Hippocampal formation (tissue), 2 donors: ENCODE results near the gene SPARC.

Experiments used
- DNase-seq, 2 donors: peaks; one replicate each; lab custom pipeline; 2025; lab: John Stamatoyannopoulos, UW

Gene SPARC

GRCh38 chr5:151659001-151659754 lies 27.5 kb downstream of the SPARC start:
- peak; percentile 54 to 83 for DNase-seq

GRCh38 chr5:151657114-151657513 lies 29.6 kb downstream of the SPARC start:
- DNase-seq: no peak

GRCh38 chr5:151656311-151656710 lies 30.4 kb downstream of the SPARC start:
- no peak for DNase-seq

GRCh38 chr5:151651997-151652645 lies 34.6 kb downstream of the SPARC start:
- DNase-seq: peak; percentile 53 to 75

GRCh38 chr5:151648988-151649387 lies 37.7 kb downstream of the SPARC start:
- DNase-seq: no peak

GRCh38 chr5:151648089-151648488 lies 38.6 kb downstream of the SPARC start:
- no peak for DNase-seq

GRCh38 chr5:151647320-151647861 lies 39.3 kb downstream of the SPARC start:
- DNase-seq: no peak

- no peak for DNase-seq
Measured at GRCh38 chr5:151646334-151646733, 40.4 kb downstream of the SPARC start.

- no peak for DNase-seq
Measured at GRCh38 chr5:151643388-151643787, 43.3 kb downstream of the SPARC start.

- no peak for DNase-seq
Measured at GRCh38 chr5:151642472-151643140, 44.1 kb downstream of the SPARC start.

GRCh38 chr5:151638619-151639018 lies 48.1 kb downstream of the SPARC start:
- DNase-seq: no peak

GRCh38 chr5:151637676-151638075 lies 49.0 kb downstream of the SPARC start:
- no peak for DNase-seq

GRCh38 chr5:151633892-151634291 lies 52.8 kb downstream of the SPARC start:
- DNase-seq: no peak

GRCh38 chr5:151632941-151633340 lies 53.8 kb downstream of the SPARC start:
- no peak for DNase-seq

- DNase-seq: no peak
Measured at GRCh38 chr5:151632524-151632923, 54.2 kb downstream of the SPARC start.

- DNase-seq: no peak
Measured at GRCh38 chr5:151631941-151632340, 54.8 kb downstream of the SPARC start.

GRCh38 chr5:151630088-151630487 lies 56.6 kb downstream of the SPARC start:
- DNase-seq: no peak

GRCh38 chr5:151628112-151628823 lies 58.4 kb downstream of the SPARC start:
- DNase-seq: no peak

- DNase-seq: no peak
Measured at GRCh38 chr5:151627650-151628049, 59.1 kb downstream of the SPARC start.

- DNase-seq: no peak
Measured at GRCh38 chr5:151625285-151625684, 61.4 kb downstream of the SPARC start.

- DNase-seq: no peak
Measured at GRCh38 chr5:151624476-151624875, 62.2 kb downstream of the SPARC start.
